Measurements from ENCODE around the gene MYO16.

GRCh38 chr13:109200556-109200955 lies 571.1 kb downstream of the MYO16 start:
- no peak for TF ChIP-seq YY1 (IDR thresholded peaks at IDR 0.05; ENCODE audit: insufficient read depth, insufficient read length)
- TF ChIP-seq SUZ12 (IDR thresholded peaks at IDR 0.05; ENCODE audit: extremely low read depth, insufficient read depth, insufficient read length) = no peak
